Stimulated activated naive CD8-positive, alpha-beta T cell treated with anti-CD3 and anti-CD28 coated beads, Interleukin-15, Interleukin-2, amounts not matched to agents 100 U/mL and 50 U/mL, for 24 hours (primary cell): ENCODE results near the gene ORMDL2.
"Not testable (repeated sequence)": the region's sequence is repeated elsewhere in the genome, so short reads cannot be mapped to it uniquely, and the experiment has no call there.

ENCODE experiments used
- ATAC-seq: fragments of 150-1000 bp; cut with Tn5 transposase; one replicate; pipeline ENCODE4 v1.10.0; 2021
- DNase-seq: peaks from one replicate; pipeline ENCODE4 v3.0.0; 2021

Gene ORMDL2

GRCh38 chr12:55852740-55853139, 34.9 kb downstream of the ORMDL2 start:
- ATAC-seq (no peak), DNase-seq (no peak)

GRCh38 chr12:55861396-55861795, 43.6 kb downstream of the ORMDL2 start:
- DNase-seq (no peak), ATAC-seq (no peak)

- no peak for DNase-seq
- no peak for ATAC-seq
Observed at GRCh38 chr12:55861871-55862270, 44.0 kb downstream of the ORMDL2 start.

- DNase-seq, result no peak
- ATAC-seq, result no peak
Observed at GRCh38 chr12:55862286-55862685, 44.4 kb downstream of the ORMDL2 start.

GRCh38 chr12:55862931-55863330, 45.1 kb downstream of the ORMDL2 start:
- not testable (repeated sequence) for DNase-seq, ATAC-seq

GRCh38 chr12:55865327-55865726, 47.5 kb downstream of the ORMDL2 start:
- no peak for ATAC-seq
- DNase-seq, result no peak

- not testable (repeated sequence) for DNase-seq, ATAC-seq
Observed at GRCh38 chr12:55866454-55867004, 48.7 kb downstream of the ORMDL2 start.
